WTC11 (cell line): Measurements from ENCODE around the gene RBM10. TPM values are rescaled to one million over a fixed set of nuclear protein-coding genes. Genes with fewer than 3 reads are reported as not detected.

Experiments
- ATAC-seq: fragments of 200-7000 bp; cut with Tn5 transposase; 2 replicates; pipeline ENCODE4 v1.10.0; 2021; ENCODE audit warnings: mild to moderate bottlenecking, moderate library complexity
- CTCF ChIA-PET: fragments of 300-600 bp; sonication (Branson Sonifier 250); formaldehyde crosslinking; loops from one replicate; lab custom pipeline; 2021; ENCODE audit warnings: antibody characterized with exemption; lab: Charles Lee
- POLR2A ChIA-PET: fragments of 350-600 bp; sonication (Branson Sonifier 250); formaldehyde crosslinking; loops from one replicate; lab custom pipeline; 2021; ENCODE audit warnings: antibody characterized with exemption; lab: Charles Lee
- DNase-seq: peaks from one replicate; pipeline ENCODE4 v3.0.0; 2021; ENCODE audit warnings: low spot score
- H3K27ac Mint-ChIP-seq: 2 replicates; pipeline ENCODE4 v1.8.0; 2021; ENCODE audit warnings: mixed read lengths
- H3K27me3 Mint-ChIP-seq: 2 replicates; pipeline ENCODE4 v1.8.0; 2021; ENCODE audit warnings: low read depth, mild to moderate bottlenecking, moderate library complexity, mixed read lengths
- H3K36me3 Mint-ChIP-seq: 2 replicates; pipeline ENCODE4 v1.8.0; 2021; ENCODE audit warnings: mixed read lengths
- H3K4me1 Mint-ChIP-seq: 2 replicates; pipeline ENCODE4 v1.8.0; 2022; ENCODE audit warnings: mixed read lengths
- H3K4me3 Mint-ChIP-seq: 2 replicates; pipeline ENCODE4 v1.8.0; 2021; ENCODE audit warnings: mild to moderate bottlenecking, moderate library complexity, mixed read lengths
- H3K9me3 Mint-ChIP-seq: 2 replicates; pipeline ENCODE4 v1.8.0; 2021; ENCODE audit warnings: mixed read lengths
- AFF4 ChIP-seq: sonication (generic); formaldehyde crosslinking; IDR thresholded peaks from 2 replicates; pipeline ENCODE4 v1.8.1; 2023; ENCODE audit warnings: mild to moderate bottlenecking, missing genetic modification reagents, borderline replicate concordance
- ATF2 ChIP-seq: sonication (generic); formaldehyde crosslinking; IDR thresholded peaks from 2 replicates; pipeline ENCODE4 v1.8.1; 2022; ENCODE audit warnings: low read depth, missing genetic modification reagents, borderline replicate concordance
- CDX4 ChIP-seq: fragments of 250-450 bp; sonication (Bioruptor Pico); IDR thresholded peaks from 2 replicates; pipeline ENCODE4 v1.9.0; 2021; ENCODE audit warnings: moderate library complexity, mild to moderate bottlenecking, inconsistent platforms, borderline replicate concordance
- CREM ChIP-seq: sonication (generic); formaldehyde crosslinking; IDR thresholded peaks from 2 replicates; pipeline ENCODE4 v1.8.1; 2022; ENCODE audit warnings: mild to moderate bottlenecking, missing genetic modification reagents, moderate library complexity
- E2F5 ChIP-seq: sonication (generic); formaldehyde crosslinking; IDR thresholded peaks from 2 replicates; pipeline ENCODE4 v1.8.1; 2022; ENCODE audit warnings: mild to moderate bottlenecking, moderate library complexity, missing genetic modification reagents
- ELF4 ChIP-seq: sonication (generic); formaldehyde crosslinking; IDR thresholded peaks from 2 replicates; pipeline ENCODE4 v1.8.1; 2022; ENCODE audit warnings: low read depth, mild to moderate bottlenecking, moderate library complexity, missing genetic modification reagents
- ESRRA ChIP-seq: sonication (generic); formaldehyde crosslinking; IDR thresholded peaks from 2 replicates; pipeline ENCODE4 v1.8.1; 2022; ENCODE audit warnings: mild to moderate bottlenecking, missing genetic modification reagents, borderline replicate concordance
- ETV6 ChIP-seq: sonication (generic); formaldehyde crosslinking; IDR thresholded peaks from 2 replicates; pipeline ENCODE4 v1.8.1; 2022; ENCODE audit warnings: mild to moderate bottlenecking, missing genetic modification reagents
- GTF2I ChIP-seq: fragments of 250-450 bp; sonication (Bioruptor Pico); conservative IDR thresholded peaks from 2 replicates; pipeline ENCODE4 v1.4.0; 2021; ENCODE audit warnings: mild to moderate bottlenecking
- RELA ChIP-seq: sonication (generic); formaldehyde crosslinking; IDR thresholded peaks from 2 replicates; pipeline ENCODE4 v1.8.1; 2022; ENCODE audit warnings: missing genetic modification reagents, mild to moderate bottlenecking, borderline replicate concordance
- RORB ChIP-seq: fragments of 250-450 bp; sonication (Bioruptor Pico); IDR thresholded peaks from 2 replicates; pipeline ENCODE4 v1.9.0; 2021; ENCODE audit warnings: mild to moderate bottlenecking
- SMAD4 ChIP-seq: sonication (generic); formaldehyde crosslinking; IDR thresholded peaks from 2 replicates; pipeline ENCODE4 v1.8.0; 2022; ENCODE audit warnings: mild to moderate bottlenecking, missing genetic modification reagents
- TEAD4 ChIP-seq: sonication (generic); formaldehyde crosslinking; IDR thresholded peaks from 2 replicates; pipeline ENCODE4 v1.8.0; 2022; ENCODE audit warnings: mild to moderate bottlenecking, missing genetic modification reagents
- ZMAT4 ChIP-seq: fragments of 250-450 bp; sonication (Bioruptor Pico); IDR thresholded peaks from 2 replicates; pipeline ENCODE4 v1.9.0; 2021; ENCODE audit warnings: mild to moderate bottlenecking
- ZNF219 ChIP-seq: sonication (generic); formaldehyde crosslinking; IDR thresholded peaks from 2 replicates; pipeline ENCODE4 v1.8.0; 2023; ENCODE audit warnings: missing genetic modification reagents, mild to moderate bottlenecking, borderline replicate concordance
- ZNF317 ChIP-seq: sonication (generic); formaldehyde crosslinking; IDR thresholded peaks from 2 replicates; pipeline ENCODE4 v1.8.1; 2023; ENCODE audit warnings: low read depth, mild to moderate bottlenecking, moderate library complexity, missing genetic modification reagents, borderline replicate concordance
- ZNF396 ChIP-seq: fragments of 250-450 bp; sonication (Bioruptor Pico); IDR thresholded peaks from 2 replicates; pipeline ENCODE4 v1.8.0; 2021; ENCODE audit warnings: mild to moderate bottlenecking, moderate library complexity, borderline replicate concordance
- total RNA-seq: library from RNA; stranded (reverse); gene quantifications from 3 replicates; pipeline ENCODE4 v1.2.3, GENCODE V29; 2021

The RBM10 gene
- total RNA-seq, 1 experiment from 2014 or later, result 66.1 TPM

- ChIA-PET POLR2A (no interaction called here), CTCF (no interaction called here)
- Mint-ChIP-seq H3K9me3 (0 out of 2 replicates have a peak, but pooled peaks cover 3% of the 10 kb centered on the region), H3K4me3 (no peak overlapping the region), H3K27ac (no peak overlapping the region), H3K27me3 (no peaks in the 10 kb centered on the region), H3K4me1 (no peaks in the 10 kb centered on the region), H3K36me3 (peaks cover 11% of the 10 kb centered on the region)
- DNase-seq (no peak), ATAC-seq (no peak)
- TF ChIP-seq ATF2 (CRISPR knock-in tag) (no peak), ZNF219 (CRISPR knock-in tag) (no peak), ELF4 (no peak)
Measured at GRCh38 chrX:47162927-47163583, 18.0 kb downstream of the RBM10 start.

GRCh38 chrX:47164420-47164819, 19.4 kb downstream of the RBM10 start:
- Mint-ChIP-seq H3K36me3 (peaks cover 11% of the 10 kb centered on the region), H3K4me3 (no peak overlapping the region), H3K9me3 (0 out of 2 replicates have a peak, but pooled peaks cover 3% of the 10 kb centered on the region), H3K4me1 (no peaks in the 10 kb centered on the region), H3K27me3 (no peaks in the 10 kb centered on the region), H3K27ac (no peak overlapping the region)
- ChIA-PET CTCF (no interaction called here), POLR2A (no interaction called here)
- no peak for TF ChIP-seq AFF4 (CRISPR knock-in tag)
- no peak for TF ChIP-seq ZNF396 (CRISPR knock-in tag)
- DNase-seq (no peak), ATAC-seq (no peak)

GRCh38 chrX:47166126-47166525, 21.1 kb downstream of the RBM10 start:
- TF ChIP-seq ESRRA (no peak), ZNF317 (CRISPR knock-in tag) (no peak), E2F5 (CRISPR knock-in tag) (no peak), RORB (CRISPR knock-in tag) (no peak), RELA (no peak), CDX4 (CRISPR knock-in tag) (no peak), ZMAT4 (CRISPR knock-in tag) (no peak), CREM (CRISPR knock-in tag) (no peak), AFF4 (CRISPR knock-in tag) (no peak), TEAD4 (no peak), ETV6 (CRISPR knock-in tag) (no peak), SMAD4 (CRISPR knock-in tag) (no peak), GTF2I (CRISPR knock-in tag) (no peak)
- Mint-ChIP-seq H3K4me3 (no peak overlapping the region), H3K9me3 (0 out of 2 replicates have a peak, but pooled peaks cover 3% of the 10 kb centered on the region), H3K36me3 (peaks cover 17% of the 10 kb centered on the region), H3K27ac (no peak overlapping the region), H3K4me1 (no peaks in the 10 kb centered on the region), H3K27me3 (no peaks in the 10 kb centered on the region)
- ChIA-PET POLR2A (no interaction called here), CTCF (no interaction called here)
- no peak for DNase-seq
- no peak for ATAC-seq
